Esophagus muscularis mucosa (tissue), 4 donors: Measurements from ENCODE around the gene PPARG.

Experiments used
- CTCF ChIP-seq, 3 experiments: fragments of 200-600 bp in 2 of 3; fragments of 450-650 bp in 1 of 3; sonication (generic) in 2 of 3; IDR thresholded peaks; one replicate each; pipeline ENCODE4 v1.5.1; 2017 to 2019; ENCODE audit warnings: antibody characterized with exemption in 3 of 3, mild to moderate bottlenecking in 2 of 3, moderate library complexity in 1 of 3
- EP300 ChIP-seq: sonication (generic); formaldehyde crosslinking; IDR thresholded peaks from one replicate; pipeline ENCODE4 v1.6.1; 2017; ENCODE audit warnings: antibody characterized with exemption
- POLR2A ChIP-seq: fragments of 450-650 bp; IDR thresholded peaks from one replicate; pipeline ENCODE4 v1.6.1; 2017; ENCODE audit warnings: antibody characterized with exemption, moderate library complexity, mild to moderate bottlenecking, low read depth
- POLR2AphosphoS5 ChIP-seq, 2 donors: sonication (generic); formaldehyde crosslinking; IDR thresholded peaks; one replicate each; pipeline ENCODE4 v1.6.1; 2017; ENCODE audit warnings: antibody characterized with exemption in 2 of 2

DNA sequence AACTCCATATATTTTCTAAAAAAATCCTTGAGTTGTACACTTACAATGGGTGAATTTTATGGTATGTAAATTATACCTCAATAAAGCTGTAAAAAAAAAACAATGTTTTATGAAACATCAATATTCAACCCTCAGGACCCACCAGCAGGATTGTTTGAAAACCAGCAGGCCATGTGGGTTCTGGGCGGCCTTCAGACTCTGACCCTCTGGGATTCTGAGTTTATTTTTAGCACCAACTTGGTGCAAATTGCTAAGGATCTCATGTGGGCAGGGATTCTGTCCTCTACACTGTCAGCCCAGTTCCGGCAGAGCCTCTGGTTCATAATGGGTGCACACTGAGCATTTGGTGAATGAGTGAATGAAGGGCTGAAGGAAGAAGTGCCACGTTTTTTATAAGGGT is 171.3 kb downstream of the PPARG start:
- TF ChIP-seq POLR2A = no peak
- TF ChIP-seq CTCF (IDR thresholded peaks at IDR 0.05) = no peak
- TF ChIP-seq POLR2AphosphoS5 (IDR thresholded peaks at IDR 0.05) = no peak
- no peak for TF ChIP-seq EP300
